Spleen (tissue), 7 donors: ENCODE data around the gene LDLRAD4.

Experiments used
- CTCF ChIP-seq, 11 experiments: fragments of 200-600 bp in 7 of 11; fragments of 450-650 bp in 4 of 11; sonication (generic) in 4 of 11; IDR thresholded peaks in 8 of 11; conservative IDR thresholded peaks in 3 of 11; 1 replicate in 7 of 11; 2 replicates in 4 of 11; pipeline versions ENCODE4 v1.4.0 to v1.8.0; 2016 to 2021; ENCODE audit warnings: antibody characterized with exemption in 11 of 11, inconsistent platforms in 4 of 11, mild to moderate bottlenecking in 1 of 11
- POLR2A ChIP-seq, 3 donors: fragments of 450-650 bp; IDR thresholded peaks; one replicate each; pipeline ENCODE4 v1.5.1; 2017; ENCODE audit warnings: antibody characterized with exemption in 3 of 3, mild to moderate bottlenecking in 1 of 3
- POLR2AphosphoS5 ChIP-seq, 3 donors: sonication (generic); formaldehyde crosslinking; IDR thresholded peaks; one replicate each; pipeline ENCODE4 v1.5.1; 2017; ENCODE audit warnings: antibody characterized with exemption in 3 of 3
- donor health status: DM: no; HTN: no; CAD: no; lungs with moderate emphysema.
- donor health status: DM: no; HTN: no; CAD: no.
- donor health status: DM: no; HTN: no; CAD: no.

GRCh38 chr18:13219593-13220159 lies 1.1 kb downstream of the LDLRAD4 start:
- TF ChIP-seq CTCF (IDR thresholded peaks at IDR 0.05 in 8 of 11, conservative IDR thresholded peaks at IDR 0.05 in 3 of 11) (no peak), POLR2A (IDR thresholded peaks at IDR 0.05) (no peak), POLR2AphosphoS5 (IDR thresholded peaks at IDR 0.05) (no peak)
